ENCODE data around the gene ZNF284. TPM values are rescaled to one million over a fixed set of nuclear protein-coding genes. Genes with fewer than 3 reads are reported as not detected.
"Not testable (repeated sequence)": the region's sequence is repeated elsewhere in the genome, so short reads cannot be mapped to it uniquely, and the experiment has no call there.

ZNF284 gene

DNA sequence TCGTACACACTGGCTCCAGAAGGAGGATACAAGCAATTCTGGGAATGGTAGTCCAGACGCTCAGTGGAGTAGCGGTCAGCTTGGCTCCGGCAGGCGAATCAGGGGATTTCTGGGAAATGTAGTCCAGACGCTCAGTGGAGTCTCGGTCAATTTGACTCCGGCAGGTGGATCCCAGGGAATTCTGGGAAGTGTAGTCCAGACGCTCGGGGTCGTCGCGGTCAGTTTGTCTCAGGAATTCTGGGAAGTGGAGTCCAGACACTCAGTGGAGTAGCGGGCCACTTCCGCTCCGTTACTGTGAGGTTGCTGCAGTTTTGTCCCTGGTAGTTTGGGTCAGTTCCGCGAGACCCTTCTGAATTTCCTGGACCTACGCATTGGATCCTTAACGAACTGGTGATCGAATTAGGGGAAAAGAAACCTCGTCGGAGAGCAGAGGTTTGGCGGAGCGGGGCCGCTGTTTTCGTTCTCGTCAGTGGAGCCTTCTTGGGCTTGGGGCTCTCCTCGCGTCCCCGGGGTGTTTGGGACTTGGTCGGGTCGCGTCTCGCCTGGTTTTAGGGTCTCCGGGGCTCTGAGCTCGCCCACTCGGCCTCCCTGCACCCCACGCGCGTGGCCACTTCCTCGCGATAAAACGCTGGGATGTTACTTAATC, 41.3 kb downstream of the ZNF284 start, which contains the start of gene ZNF225:
Gene ZNF225, plus strand, starts transcription at position 262 of the 646 bp plus-strand sequence. CDS start 2,429 bp downstream, outside the sequence.
- Histone ChIP-seq H3K36me3 (ENCODE audit: insufficient read depth, low read length) (peaks cover 17% of the 10 kb centered on the region), H3K4me3 (ENCODE audit: low read length) (peak within 1 kb of the TSS; percentile 88), H3K4me2 (ENCODE audit: low read length) (peak within 1 kb of the TSS; percentile 98), H3K9ac (ENCODE audit: low read depth, low read length) (peak within 1 kb of the TSS; percentile 95), H3K4me1 (ENCODE audit: control insufficient read depth, insufficient read depth, low read length) (peaks cover 8% of the 10 kb centered on the region), H3K27me3 (ENCODE audit: control insufficient read depth, insufficient read depth, low read length) (no peaks in the 10 kb centered on the region), H3K9me3 (replicated peaks; ENCODE audit: low read length) (peaks cover 6% of the 10 kb centered on the region)

DNA sequence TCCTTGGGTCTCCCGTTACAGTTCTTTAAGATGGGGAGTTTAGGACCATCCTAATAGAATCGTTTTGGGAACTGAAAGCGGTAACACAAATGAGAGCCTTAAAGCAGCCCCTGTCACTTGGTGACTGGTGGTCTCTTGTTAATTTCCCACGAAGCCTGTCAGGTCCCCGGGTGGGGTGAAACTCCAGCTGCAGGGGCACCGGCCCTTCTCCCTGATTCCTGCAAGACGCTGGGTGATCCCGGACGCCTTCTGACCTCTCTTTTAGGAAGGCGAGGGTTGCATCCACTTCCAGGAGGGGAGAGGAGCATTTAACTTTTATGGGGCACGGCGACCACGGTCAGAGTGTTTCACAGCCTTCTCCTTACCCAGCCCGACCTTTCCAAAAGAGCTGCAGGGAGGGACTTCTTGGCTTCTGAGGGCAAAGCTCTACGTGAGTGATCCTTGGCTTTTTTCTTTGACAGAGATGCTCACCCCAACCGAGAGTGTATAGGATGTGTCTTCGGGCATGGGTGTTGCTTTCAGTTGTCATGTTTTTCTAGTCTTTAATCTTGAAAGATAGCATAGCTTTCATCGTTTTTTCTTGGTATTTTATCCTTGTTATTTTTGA, 41.9 kb downstream of the ZNF284 start:
- peak overlapping the region; percentile 98 for H3K4me2 ChIP-seq (ENCODE audit: low read length)
- H3K9ac ChIP-seq (ENCODE audit: low read depth, low read length), result peak overlapping the region; percentile 95
- no peaks in the 10 kb centered on the region for H3K27me3 ChIP-seq (ENCODE audit: control insufficient read depth, insufficient read depth, low read length)
- peaks cover 18% of the 10 kb centered on the region for H3K36me3 ChIP-seq (ENCODE audit: insufficient read depth, low read length)
- H3K4me1 ChIP-seq (ENCODE audit: control insufficient read depth, insufficient read depth, low read length), result peaks cover 8% of the 10 kb centered on the region
- H3K4me3 ChIP-seq (ENCODE audit: low read length), result peak overlapping the region; percentile 88
- H3K9me3 ChIP-seq (replicated peaks; ENCODE audit: low read length), result peaks cover 5% of the 10 kb centered on the region

DNA sequence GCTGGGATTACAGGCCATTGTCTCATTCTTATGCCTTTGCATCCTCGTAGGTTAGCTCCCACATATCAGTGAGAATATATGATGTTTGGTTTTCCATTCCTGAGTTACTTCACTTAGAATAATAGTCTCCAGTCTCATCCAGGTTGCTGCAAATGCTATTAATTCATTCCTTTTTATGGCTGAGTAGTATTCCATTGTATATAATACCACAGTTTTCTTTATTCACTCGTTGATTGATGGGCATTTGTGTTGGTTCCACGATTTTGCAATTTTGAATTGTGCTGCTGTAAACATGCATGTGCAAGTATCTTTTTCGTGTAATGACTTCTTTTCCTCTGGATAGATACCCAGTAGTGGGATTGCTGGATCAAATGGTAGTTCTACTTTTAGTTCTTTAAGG, 49.2 kb downstream of the ZNF284 start:
- not testable (repeated sequence) for H3K27me3 ChIP-seq (ENCODE audit: control insufficient read depth, insufficient read depth, low read length); H3K9ac ChIP-seq (ENCODE audit: low read depth, low read length)

DNA sequence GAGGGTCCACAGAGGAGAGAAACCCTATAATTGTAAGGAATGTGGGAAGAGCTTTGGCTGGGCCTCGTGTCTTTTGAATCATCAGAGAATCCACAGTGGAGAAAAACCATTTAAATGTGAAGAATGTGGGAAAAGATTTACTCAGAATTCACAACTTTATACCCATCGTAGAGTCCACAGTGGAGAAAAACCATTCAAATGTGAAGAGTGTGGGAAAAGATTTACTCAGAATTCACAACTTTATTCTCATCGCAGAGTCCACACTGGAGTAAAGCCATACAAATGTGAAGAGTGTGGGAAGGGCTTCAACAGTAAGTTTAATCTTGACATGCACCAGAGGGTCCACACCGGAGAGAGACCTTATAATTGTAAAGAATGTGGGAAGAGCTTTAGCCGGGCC, 60.0 kb downstream of the ZNF284 start:
- Histone ChIP-seq H3K4me1 (ENCODE audit: control insufficient read depth, insufficient read depth, low read length) (no peaks in the 10 kb centered on the region), H3K9ac (ENCODE audit: low read depth, low read length) (no peak overlapping the region), H3K4me3 (ENCODE audit: low read length) (no peak overlapping the region), H3K36me3 (ENCODE audit: insufficient read depth, low read length) (peaks cover 39% of the 10 kb centered on the region), H3K27me3 (ENCODE audit: control insufficient read depth, insufficient read depth, low read length) (no peaks in the 10 kb centered on the region), H3K4me2 (ENCODE audit: low read length) (no peak overlapping the region), H3K9me3 (replicated peaks; ENCODE audit: low read length) (no peaks in the 10 kb centered on the region)

More for the DNA sequence above, 49.2 kb downstream of the ZNF284 start:
- not testable (repeated sequence) for H3K4me2 ChIP-seq (ENCODE audit: low read length); H3K4me3 ChIP-seq (ENCODE audit: low read length); H3K4me1 ChIP-seq (ENCODE audit: control insufficient read depth, insufficient read depth, low read length); H3K9me3 ChIP-seq (replicated peaks; ENCODE audit: low read length)
- H3K36me3 ChIP-seq (ENCODE audit: insufficient read depth, low read length), result peaks cover 40% of the 10 kb centered on the region

Small RNAs within 50 kb of the gene (small RNA-seq; reads per million reads assigned to genes)
- not detected for gene RNU6-902P

Measured in skeletal muscle satellite cell (primary cell).